Measurements from ENCODE around the gene GAL3ST2.

The GAL3ST2 gene

DNA sequence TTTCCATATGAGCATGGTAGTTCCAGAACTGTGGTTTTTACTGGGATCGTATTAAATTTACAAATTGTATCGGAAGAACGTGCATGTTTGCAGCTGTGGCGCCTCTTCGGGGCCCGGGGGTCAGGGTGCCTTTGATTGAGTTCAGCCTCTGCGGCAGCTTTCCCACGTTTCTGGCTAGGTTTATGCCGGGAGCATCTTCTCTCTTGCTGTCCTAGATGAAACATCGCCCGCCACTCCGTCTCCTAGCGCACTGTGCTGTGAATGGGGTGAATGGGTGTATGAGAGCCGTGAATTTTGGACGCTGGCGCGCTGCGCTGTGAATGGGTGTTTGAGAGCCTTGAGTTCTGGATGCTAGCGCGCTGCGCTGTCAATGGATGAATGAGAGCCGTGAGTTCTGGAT is 69.8 kb downstream of the GAL3ST2 start:
- DNase-seq (ENCODE audit: low spot score), result no peak

GRCh38 chr2:241848761-241849615 is 72.4 kb downstream of the GAL3ST2 start:
- no peak for DNase-seq (ENCODE audit: low spot score)

- no peak for DNase-seq (ENCODE audit: low spot score)
Measured at GRCh38 chr2:241849616-241850543, 73.3 kb downstream of the GAL3ST2 start.

GRCh38 chr2:241850544-241851324 is 74.1 kb downstream of the GAL3ST2 start:
- no peak for DNase-seq (ENCODE audit: low spot score)

- DNase-seq (ENCODE audit: low spot score), result no peak
Measured at GRCh38 chr2:241851325-241852115, 74.9 kb downstream of the GAL3ST2 start.

DNA sequence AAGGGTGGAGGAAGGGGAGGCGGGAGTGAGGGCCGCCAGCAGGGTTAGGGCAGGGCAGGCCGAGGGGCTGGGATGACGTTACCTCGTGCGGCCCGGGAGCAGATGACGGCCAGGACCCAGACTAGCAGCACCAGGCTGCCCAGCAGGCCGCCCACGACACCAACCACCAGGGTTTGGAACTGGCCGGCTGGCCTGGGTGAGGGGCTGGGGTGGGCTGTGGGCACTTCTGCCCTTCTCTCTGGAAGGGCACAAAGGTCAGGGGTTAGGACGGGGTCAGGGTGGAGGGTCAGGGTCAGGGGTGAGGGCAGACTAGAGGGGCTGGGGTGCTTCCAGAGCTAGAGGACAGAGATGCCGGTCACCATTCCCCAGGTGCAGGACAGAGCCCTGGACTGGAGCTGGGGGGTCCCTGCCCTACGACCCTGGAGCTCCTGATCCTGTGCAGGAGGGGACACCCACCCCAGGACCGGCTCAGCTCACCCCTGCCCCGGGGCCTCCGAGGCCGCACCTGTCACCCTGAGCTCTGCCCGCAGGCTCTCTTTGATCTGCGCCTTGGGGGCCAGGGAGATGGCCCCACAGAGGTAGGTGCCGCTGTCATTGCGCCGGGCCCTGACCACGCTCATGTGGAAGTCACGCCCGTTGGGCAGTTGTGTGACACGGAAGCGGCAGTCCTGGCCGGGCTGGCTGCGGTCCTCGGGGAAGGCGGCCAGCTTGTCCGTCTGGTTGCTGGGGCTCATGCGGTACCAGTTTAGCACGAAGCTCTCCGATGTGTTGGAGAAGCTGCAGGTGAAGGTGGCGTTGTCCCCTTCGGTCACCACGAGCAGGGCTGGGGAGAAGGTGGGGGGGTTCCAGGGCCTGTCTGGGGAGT is 75.7 kb downstream of the GAL3ST2 start:
- DNase-seq (ENCODE audit: low spot score), result no peak

- DNase-seq (ENCODE audit: low spot score), result no peak
Measured at GRCh38 chr2:241852981-241853631, 76.5 kb downstream of the GAL3ST2 start.

Measured in cerebellar cortex (tissue), 1 donor.